Measurements from ENCODE around the gene DYSF.

DYSF gene

GRCh38 chr2:71690876-71691475 lies 237.6 kb downstream of the DYSF start:
- Histone ChIP-seq H3K27ac (ENCODE audit: extremely low read depth, low read depth, low read length) (no peak overlapping the region), H3K4me3 (ENCODE audit: low read depth, low read length) (no peak overlapping the region), H3K36me3 (ENCODE audit: control insufficient read depth in 2 of 2, insufficient read depth in 1 of 2, low read length in 2 of 2) (no peaks in the 10 kb centered on the region), H3K4me1 (ENCODE audit: control insufficient read depth, insufficient read depth, low read length) (no peaks in the 10 kb centered on the region), H3K9me3 (ENCODE audit: control insufficient read depth, insufficient read depth, low read depth, low read length) (no peaks in the 10 kb centered on the region)
- ChIA-PET CTCF (interaction anchor here (0.6 to 0.7 kb wide), 2 partner anchors 60 to 847 kb away, joined by 3 read pairs; no protein-coding TSS in a partner anchor), POLR2A (no interaction called here)
- TF ChIP-seq ZNF639 (tag by site-specific recombination; IDR thresholded peaks at IDR 0.05) (no peak), ZNF266 (tag by site-specific recombination; IDR thresholded peaks at IDR 0.05; ENCODE audit: low read depth) (no peak), ZNF24 (tag by site-specific recombination; IDR thresholded peaks at IDR 0.05) (no peak), ZNF121 (tag by site-specific recombination; IDR thresholded peaks at IDR 0.05) (no peak), ZNF555 (tag by site-specific recombination; conservative IDR thresholded peaks at IDR 0.05) (no peak), ZNF10 (tag by site-specific recombination; IDR thresholded peaks at IDR 0.05) (no peak), ZNF157 (tag by site-specific recombination; IDR thresholded peaks at IDR 0.05) (no peak), KLF9 (tag by site-specific recombination; IDR thresholded peaks at IDR 0.05; ENCODE audit: low read depth) (no peak)

- H3K36me3 ChIP-seq (ENCODE audit: control insufficient read depth in 2 of 2, insufficient read depth in 1 of 2, low read length in 2 of 2): no peaks in the 10 kb centered on the region
- H3K4me1 ChIP-seq (ENCODE audit: control insufficient read depth, insufficient read depth, low read length): no peaks in the 10 kb centered on the region
- POLR2A ChIA-PET: no interaction called here
- CTCF ChIA-PET: interaction anchor here (0.6 to 1.0 kb wide), 2 partner anchors 11 to 27 kb away, joined by 3 read pairs; no protein-coding TSS in a partner anchor
- H3K4me3 ChIP-seq (ENCODE audit: low read depth, low read length): no peak overlapping the region
- H3K9me3 ChIP-seq (ENCODE audit: control insufficient read depth, insufficient read depth, low read depth, low read length): no peaks in the 10 kb centered on the region
- H3K27ac ChIP-seq (ENCODE audit: extremely low read depth, low read depth, low read length): no peak overlapping the region
- no peak for TF ChIP-seq ZBTB6 (tag by site-specific recombination; IDR thresholded peaks at IDR 0.05)
- no peak for TF ChIP-seq YY1 (tag by site-specific recombination; IDR thresholded peaks at IDR 0.05)
- TF ChIP-seq ZNF426 (tag by site-specific recombination; IDR thresholded peaks at IDR 0.05): no peak
- TF ChIP-seq SETDB1 (IDR thresholded peaks at IDR 0.05; ENCODE audit: insufficient read length, low read length): no peak
- TF ChIP-seq SP2 (tag by site-specific recombination; IDR thresholded peaks at IDR 0.05): no peak
- TF ChIP-seq ZNF26 (tag by site-specific recombination; IDR thresholded peaks at IDR 0.05): no peak
- TF ChIP-seq ZEB2 (tag by site-specific recombination; IDR thresholded peaks at IDR 0.05): no peak
- TF ChIP-seq ZNF214 (tag by site-specific recombination; IDR thresholded peaks at IDR 0.05; ENCODE audit: borderline replicate concordance): no peak
- no peak for TF ChIP-seq SCRT1 (tag by site-specific recombination; IDR thresholded peaks at IDR 0.05; ENCODE audit: borderline replicate concordance)
- no peak for TF ChIP-seq ZNF239 (tag by site-specific recombination; IDR thresholded peaks at IDR 0.05)
- no peak for TF ChIP-seq ZBTB17 (tag by site-specific recombination; IDR thresholded peaks at IDR 0.05)
- no peak for TF ChIP-seq ZNF677 (tag by site-specific recombination; IDR thresholded peaks at IDR 0.05)
- no peak for TF ChIP-seq ZBTB1 (tag by site-specific recombination; IDR thresholded peaks at IDR 0.05)
- TF ChIP-seq ZNF610 (tag by site-specific recombination; IDR thresholded peaks at IDR 0.05; ENCODE audit: borderline replicate concordance): no peak
- TF ChIP-seq ZNF518A (tag by site-specific recombination; conservative IDR thresholded peaks at IDR 0.05; ENCODE audit: low read depth): no peak
- no peak for TF ChIP-seq ZBTB26 (tag by site-specific recombination; optimal IDR thresholded peaks at IDR 0.05)
These were observed 238.5 kb downstream of the DYSF start for GRCh38 chr2:71691747-71692441.

All from HEK293 (cell line).